GM15510 (cell line): ENCODE data around the gene LMTK2.

Experiments
- POLR2A ChIP-seq: IDR thresholded peaks from 3 replicates; pipeline ENCODE4 v1.6.1; 2011; ENCODE audit warnings: borderline replicate concordance; ENCODE audit not compliant: insufficient read length; ENCODE audit errors: extremely low read depth

Gene LMTK2

GRCh38 chr7:98151884-98152283 is 45.2 kb downstream of the LMTK2 start:
- no peak for TF ChIP-seq POLR2A

- no peak for TF ChIP-seq POLR2A
Measured at GRCh38 chr7:98156700-98157099, 50.0 kb downstream of the LMTK2 start.

GRCh38 chr7:98157761-98158160 is 51.1 kb downstream of the LMTK2 start:
- no peak for TF ChIP-seq POLR2A

GRCh38 chr7:98162758-98163157 is 56.1 kb downstream of the LMTK2 start:
- no peak for TF ChIP-seq POLR2A

- no peak for TF ChIP-seq POLR2A
Measured at GRCh38 chr7:98163269-98163668, 56.6 kb downstream of the LMTK2 start.

- TF ChIP-seq POLR2A: no peak
Measured at GRCh38 chr7:98163704-98164494, 57.2 kb downstream of the LMTK2 start.

GRCh38 chr7:98165827-98166667 is 59.4 kb downstream of the LMTK2 start:
- no peak for TF ChIP-seq POLR2A

GRCh38 chr7:98166668-98166970 is 60.0 kb downstream of the LMTK2 start:
- no peak for TF ChIP-seq POLR2A

GRCh38 chr7:98167653-98168052 is 61.0 kb downstream of the LMTK2 start:
- TF ChIP-seq POLR2A: no peak

- no peak for TF ChIP-seq POLR2A
Measured at GRCh38 chr7:98168181-98168903, 61.7 kb downstream of the LMTK2 start.

- no peak for TF ChIP-seq POLR2A
Measured at GRCh38 chr7:98168904-98169621, 62.4 kb downstream of the LMTK2 start.

- no peak for TF ChIP-seq POLR2A
Measured at GRCh38 chr7:98170966-98171365, 64.3 kb downstream of the LMTK2 start.

- no peak for TF ChIP-seq POLR2A
Measured at GRCh38 chr7:98171449-98171848, 64.8 kb downstream of the LMTK2 start.
